Stomach (tissue), 9 donors: ENCODE results near the gene TNFSF8. TPM values are rescaled to one million over a fixed set of nuclear protein-coding genes. Genes with fewer than 3 reads are reported as not detected.

Source experiments
- DNase-seq, 2 donors: peaks; one replicate each; pipeline versions ENCODE4 v3.0.0 to v3.0.0-alpha.2; 2013 to 2019
- H3K27ac ChIP-seq, 5 donors: fragments of 200-600 bp in 4 of 5; sonication (generic) in 4 of 5; one replicate each; pipeline ENCODE4 v1.5.1; 2013 to 2019; ENCODE audit warnings: mild to moderate bottlenecking in 1 of 5, moderate library complexity in 1 of 5
- H3K27me3 ChIP-seq, 3 donors: fragments of 200-600 bp; sonication (generic); one replicate each; pipeline ENCODE4 v1.5.1; 2017 to 2019; ENCODE audit warnings: mixed run types in 1 of 3
- H3K36me3 ChIP-seq, 4 donors: fragments of 200-600 bp; sonication (generic); 1 replicate in 3 of 4; 2 replicates in 1 of 4; pipeline ENCODE4 v1.5.1; 2016 to 2019
- H3K4me1 ChIP-seq, 4 donors: fragments of 200-600 bp; sonication (generic); one replicate each; pipeline ENCODE4 v1.5.1; 2016 to 2019
- H3K4me3 ChIP-seq, 4 donors: fragments of 200-600 bp; sonication (generic) in 3 of 4; one replicate each; pipeline ENCODE4 v1.5.1; 2016 to 2019; ENCODE audit warnings: mild to moderate bottlenecking in 1 of 4
- H3K9me3 ChIP-seq, 4 donors: fragments of 200-600 bp; sonication (generic); one replicate each; pipeline ENCODE4 v1.5.1; 2016 to 2019
- EP300 ChIP-seq: sonication (generic); formaldehyde crosslinking; IDR thresholded peaks from one replicate; pipeline ENCODE4 v1.6.1; 2017; ENCODE audit warnings: antibody characterized with exemption
- POLR2A ChIP-seq, 4 donors: fragments of 450-650 bp; IDR thresholded peaks; one replicate each; pipeline ENCODE4 v1.6.1; 2016; ENCODE audit warnings: antibody characterized with exemption in 4 of 4, control low read depth in 2 of 4, mild to moderate bottlenecking in 1 of 4, moderate library complexity in 1 of 4
- POLR2AphosphoS5 ChIP-seq, 3 donors: sonication (generic); formaldehyde crosslinking; IDR thresholded peaks; one replicate each; pipeline ENCODE4 v1.6.1; 2016; ENCODE audit warnings: antibody characterized with exemption in 3 of 3
- WGBS, 5 donors: extraction: QIAGEN DNeasy Blood & Tissue Kit in 3 of 5; methylation state at CpG; one replicate each; pipeline versions ENCODE4 v1.1.5 to v1.1.7; 2013 to 2018; 5-methylcytosine and 5-hydroxymethylcytosine counted together
- intact Hi-C: fragments of 100-400 bp; cut with DNase I; formaldehyde crosslinking; loops from one replicate; pipeline ENCODE4 v1.15.1; 2023; ENCODE audit warnings: low total_unique reads
- polyA plus RNA-seq, 3 donors: library from polyadenylated mRNA; stranded (reverse); fragments of 200-250 nt; gene quantifications; one replicate each; pipeline ENCODE4 v1.2.3, GENCODE V29; 2013
- total RNA-seq, 5 donors: library from RNA; depleted of rRNA; stranded (reverse); fragments of >200 nt; gene quantifications; one replicate each; pipeline versions ENCODE4 v1.1.0 to v1.2.3, GENCODE V29; 2014 to 2016
- TF ChIP-seq, protein P1 (sequence below), 7 experiments: fragments of 450-650 bp in 4 of 7; fragments of 200-600 bp in 3 of 7; sonication (generic) in 3 of 7; IDR thresholded peaks; one replicate each; pipeline ENCODE4 v1.5.1; 2016 to 2019; ENCODE audit warnings: antibody characterized with exemption in 7 of 7, control low read depth in 2 of 7, mild to moderate bottlenecking in 1 of 7
- donor health status: healthy with polysubstance abuse.
- donor health status: Bipolar disorder and iron deficiency.
- donor health status: healthy.

TNFSF8 gene
- total and polyA plus RNA-seq, 8 donors = 0.40 to 14.0 (median 3.2) TPM; not detected in 2

DNA sequence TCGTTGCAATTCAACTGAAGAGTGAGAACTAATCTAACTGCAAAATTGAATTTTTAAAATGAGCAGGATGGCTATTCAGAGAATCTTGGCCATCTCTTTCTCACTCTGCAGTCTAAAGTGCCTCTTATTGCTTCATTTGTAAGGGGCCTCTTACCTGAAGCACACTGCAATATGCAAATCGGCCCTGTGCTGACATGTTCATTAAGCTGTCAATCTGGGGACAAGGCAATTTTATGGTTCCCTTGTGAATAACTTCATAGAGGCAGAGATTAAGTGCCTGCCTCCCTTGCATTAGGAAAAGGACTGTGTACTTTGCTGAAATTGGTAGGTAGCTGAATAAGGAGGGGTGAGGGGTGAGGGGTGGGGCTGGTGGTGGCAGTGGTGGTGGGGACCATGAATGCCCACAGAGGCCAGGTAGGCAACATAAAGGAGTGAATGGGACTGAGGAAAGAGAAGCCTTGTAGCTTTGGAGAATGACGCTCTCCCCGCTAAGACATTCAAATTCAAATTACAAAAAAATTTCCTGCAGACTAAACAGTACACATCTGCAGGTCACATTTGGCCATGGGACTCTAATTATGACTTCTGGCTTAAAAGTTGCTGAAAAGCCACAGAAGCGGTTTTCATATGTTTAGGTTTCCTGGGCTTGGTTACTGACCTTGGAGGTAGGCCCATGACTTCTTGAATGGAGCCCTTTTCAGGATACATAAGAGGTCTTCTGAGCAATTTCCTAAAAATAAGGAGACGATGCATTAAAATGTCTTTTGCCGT, 25.0 kb downstream of the TNFSF8 start:
- Histone ChIP-seq H3K9me3 (no peaks in the 10 kb centered on the region), H3K27me3 (no peaks in the 10 kb centered on the region), H3K27ac (no peak overlapping the region), H3K4me1 (peaks cover 0 to 14% (median 0%) of the 10 kb centered on the region in 4 donors), H3K36me3 (no peaks in the 10 kb centered on the region), H3K4me3 (no peak overlapping the region)
- DNase-seq = no peak
- intact Hi-C loops = no loop called here
- 78 to 88% (median 82%) methylated on average over 7 of the region's 7 CpGs for WGBS, 5 donors
- TF ChIP-seq, protein P1, sequence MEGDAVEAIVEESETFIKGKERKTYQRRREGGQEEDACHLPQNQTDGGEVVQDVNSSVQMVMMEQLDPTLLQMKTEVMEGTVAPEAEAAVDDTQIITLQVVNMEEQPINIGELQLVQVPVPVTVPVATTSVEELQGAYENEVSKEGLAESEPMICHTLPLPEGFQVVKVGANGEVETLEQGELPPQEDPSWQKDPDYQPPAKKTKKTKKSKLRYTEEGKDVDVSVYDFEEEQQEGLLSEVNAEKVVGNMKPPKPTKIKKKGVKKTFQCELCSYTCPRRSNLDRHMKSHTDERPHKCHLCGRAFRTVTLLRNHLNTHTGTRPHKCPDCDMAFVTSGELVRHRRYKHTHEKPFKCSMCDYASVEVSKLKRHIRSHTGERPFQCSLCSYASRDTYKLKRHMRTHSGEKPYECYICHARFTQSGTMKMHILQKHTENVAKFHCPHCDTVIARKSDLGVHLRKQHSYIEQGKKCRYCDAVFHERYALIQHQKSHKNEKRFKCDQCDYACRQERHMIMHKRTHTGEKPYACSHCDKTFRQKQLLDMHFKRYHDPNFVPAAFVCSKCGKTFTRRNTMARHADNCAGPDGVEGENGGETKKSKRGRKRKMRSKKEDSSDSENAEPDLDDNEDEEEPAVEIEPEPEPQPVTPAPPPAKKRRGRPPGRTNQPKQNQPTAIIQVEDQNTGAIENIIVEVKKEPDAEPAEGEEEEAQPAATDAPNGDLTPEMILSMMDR (IDR thresholded peaks at IDR 0.05) = no peak
- TF ChIP-seq POLR2AphosphoS5 (IDR thresholded peaks at IDR 0.05) (no peak), POLR2A (IDR thresholded peaks at IDR 0.05) (no peak), EP300 (no peak)

DNA sequence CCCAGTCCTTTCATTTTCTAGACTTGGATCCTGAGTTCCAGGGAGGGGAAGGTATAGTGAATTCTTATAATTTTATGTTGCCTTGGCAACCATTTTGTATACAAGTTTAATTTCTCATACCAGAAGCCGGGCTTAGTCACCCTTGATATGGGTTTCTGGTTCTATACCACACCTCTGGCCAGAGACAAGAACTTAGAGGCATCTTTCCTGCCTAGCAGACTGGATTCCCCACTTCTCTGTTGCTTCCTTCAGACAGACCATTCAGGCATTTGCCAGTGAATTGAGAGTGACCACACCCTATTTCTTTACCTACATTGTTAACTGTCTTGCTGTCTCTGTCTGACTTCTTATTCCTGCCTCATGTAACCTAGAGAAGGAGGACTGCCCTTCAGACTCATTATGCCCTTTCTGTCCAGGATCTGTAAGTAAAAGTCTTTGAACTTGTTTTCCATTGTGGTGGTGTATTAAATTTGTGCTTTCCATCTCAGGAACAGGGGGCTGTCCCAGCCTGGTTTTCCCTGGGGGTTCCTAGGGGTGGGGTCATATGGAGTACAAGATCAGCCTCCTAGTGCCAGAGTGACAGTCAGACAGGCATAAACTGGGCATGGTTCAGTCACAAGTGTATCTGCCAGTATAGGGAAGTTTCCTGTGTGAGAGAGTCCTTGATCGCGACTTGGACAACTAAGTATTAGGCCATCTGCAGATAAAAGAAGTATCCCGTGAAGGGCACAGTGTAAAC, 27.4 kb downstream of the TNFSF8 start:
- Histone ChIP-seq H3K9me3 (no peaks in the 10 kb centered on the region), H3K27ac (no peak overlapping the region), H3K4me3 (no peak overlapping the region), H3K27me3 (no peaks in the 10 kb centered on the region), H3K36me3 (no peaks in the 10 kb centered on the region), H3K4me1 (peaks cover 0 to 38% (median 0%) of the 10 kb centered on the region in 4 donors)
- 75 to 83% (median 80%) methylated on average over 4 of the region's 4 CpGs for WGBS, 5 donors
- intact Hi-C loops = no loop called here
- DNase-seq = no peak
- no peak for TF ChIP-seq POLR2A (IDR thresholded peaks at IDR 0.05)
- TF ChIP-seq EP300 = no peak
- TF ChIP-seq, protein P1 (IDR thresholded peaks at IDR 0.05) = no peak
- no peak for TF ChIP-seq POLR2AphosphoS5 (IDR thresholded peaks at IDR 0.05)

DNA sequence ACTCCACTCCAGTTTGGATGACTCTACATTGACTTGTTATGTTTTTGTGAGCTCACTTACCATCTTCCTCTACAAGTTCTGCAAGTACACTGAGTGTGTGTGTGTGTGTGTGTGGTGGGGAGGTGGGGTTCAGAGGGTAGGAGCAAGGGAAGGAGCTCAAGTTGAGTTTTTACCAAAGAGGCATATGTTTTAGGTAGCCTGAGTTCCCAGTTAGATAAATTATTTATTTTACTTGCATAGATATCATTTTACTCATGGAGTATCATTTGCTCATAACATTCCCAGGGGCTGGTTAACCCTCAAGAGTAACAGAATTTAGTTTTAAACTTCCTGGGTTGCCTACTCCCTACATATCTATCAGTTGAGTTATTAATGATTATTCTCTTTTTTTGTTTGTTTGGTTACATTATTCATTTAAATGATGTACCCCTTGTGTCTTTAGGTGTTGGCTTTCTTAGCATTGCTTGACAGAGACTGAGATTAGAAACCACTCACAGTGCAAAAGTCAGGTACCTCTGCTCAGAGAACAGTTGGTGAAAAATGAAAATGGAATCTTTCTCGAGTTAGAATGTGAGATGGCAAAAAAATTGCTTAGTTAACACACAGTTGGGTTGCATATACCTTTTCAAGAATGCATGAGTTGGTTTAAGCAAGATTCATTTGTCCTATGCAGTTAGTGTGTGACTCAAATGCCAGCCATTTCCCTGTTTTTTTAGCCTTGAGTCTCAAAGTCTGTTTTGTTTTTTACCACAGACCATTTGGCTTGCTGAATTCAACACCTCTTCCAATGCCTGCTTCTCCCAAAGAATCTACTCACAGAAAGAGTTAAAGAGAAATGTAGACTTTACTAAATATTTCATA, 29.2 kb downstream of the TNFSF8 start:
- intact Hi-C loops = no loop called here
- H3K4me1 ChIP-seq = peaks cover 0 to 33% (median 0%) of the 10 kb centered on the region in 4 donors
- no peak overlapping the region for H3K4me3 ChIP-seq
- TF ChIP-seq POLR2A (IDR thresholded peaks at IDR 0.05) (no peak), POLR2AphosphoS5 (IDR thresholded peaks at IDR 0.05) (no peak), EP300 (no peak)
- TF ChIP-seq, protein P1 (IDR thresholded peaks at IDR 0.05) = no peak
- H3K36me3 ChIP-seq = no peaks in the 10 kb centered on the region
- 63 to 84% (median 77%) methylated on average over 1 of the region's 1 CpG for WGBS, 5 donors
- no peaks in the 10 kb centered on the region for H3K9me3 ChIP-seq
- H3K27ac ChIP-seq = no peak overlapping the region
- no peaks in the 10 kb centered on the region for H3K27me3 ChIP-seq
- DNase-seq = no peak

DNA sequence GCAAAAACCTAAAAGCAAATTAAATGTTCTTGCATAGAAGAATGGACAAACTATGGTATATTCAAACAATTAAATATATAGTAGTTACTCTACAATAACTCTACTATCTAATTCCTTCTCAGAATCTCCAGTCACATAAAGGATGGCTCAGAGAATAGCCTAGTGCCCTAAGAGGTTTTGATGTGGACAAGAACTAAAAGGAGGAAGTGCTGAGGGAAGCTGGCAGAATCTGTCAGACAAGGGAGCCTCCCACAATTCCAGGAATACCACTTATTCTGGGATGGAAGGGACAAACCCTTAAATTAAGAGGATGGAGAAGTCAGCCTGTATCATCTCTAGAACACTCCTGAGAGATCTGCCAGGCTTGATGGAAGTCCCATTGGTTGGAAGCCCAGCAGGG, 30.4 kb downstream of the TNFSF8 start:
- intact Hi-C loops = no loop called here

More for the DNA sequence above, 30.4 kb downstream of the TNFSF8 start:
- Histone ChIP-seq H3K27me3 (no peaks in the 10 kb centered on the region), H3K4me3 (no peak overlapping the region), H3K36me3 (no peaks in the 10 kb centered on the region), H3K27ac (no peak overlapping the region), H3K4me1 (peaks cover 6 to 42% (median 7%) of the 10 kb centered on the region in 4 donors), H3K9me3 (no peaks in the 10 kb centered on the region)
- DNase-seq = no peak
- TF ChIP-seq, protein P1 (IDR thresholded peaks at IDR 0.05) = no peak
- TF ChIP-seq POLR2AphosphoS5 (IDR thresholded peaks at IDR 0.05) = no peak
- TF ChIP-seq POLR2A (IDR thresholded peaks at IDR 0.05) = no peak
- TF ChIP-seq EP300 = no peak
